Loucy (cell line): ENCODE measurements around the gene AMOTL1.

Source experiments
- H2AFZ ChIP-seq: fragments of 200-600 bp; sonication (generic); 2 replicates; pipeline ENCODE4 v1.6.0; 2016; ENCODE audit warnings: antibody characterized with exemption, mild to moderate bottlenecking, low read length, moderate library complexity
- H3F3A ChIP-seq: fragments of 200-600 bp; 2 replicates; pipeline ENCODE4 v1.6.0; 2016; ENCODE audit warnings: antibody characterized with exemption, low read depth, mild to moderate bottlenecking
- H3K27me3 ChIP-seq: fragments of 200-600 bp; sonication (generic); 2 replicates; pipeline ENCODE4 v1.6.1; 2014; ENCODE audit warnings: low read length, mild to moderate bottlenecking; ENCODE audit not compliant: insufficient read depth, poor library complexity, severe bottlenecking
- H3K36me3 ChIP-seq: fragments of 200-600 bp; sonication (generic); 2 replicates; pipeline ENCODE4 v1.6.1; 2016; ENCODE audit warnings: low read length; ENCODE audit not compliant: insufficient read depth
- H3K4me1 ChIP-seq: fragments of 200-600 bp; sonication (generic); 2 replicates; pipeline ENCODE4 v1.5.1; 2014; ENCODE audit warnings: low read length, mild to moderate bottlenecking; ENCODE audit not compliant: insufficient read depth, poor library complexity, severe bottlenecking
- H3K4me2 ChIP-seq: fragments of 200-600 bp; sonication (generic); 2 replicates; pipeline ENCODE4 v1.6.0; 2014; ENCODE audit warnings: antibody characterized with exemption, low read length, low read depth, mild to moderate bottlenecking; ENCODE audit not compliant: poor library complexity, severe bottlenecking
- H3K4me3 ChIP-seq: fragments of 200-600 bp; sonication (generic); 2 replicates; pipeline ENCODE4 v1.5.1; 2014; ENCODE audit warnings: low read length, mild to moderate bottlenecking, mixed read lengths; ENCODE audit not compliant: poor library complexity, severe bottlenecking
- H3K79me2 ChIP-seq: fragments of 200-600 bp; sonication (generic); 2 replicates; pipeline ENCODE4 v1.6.1; 2014; ENCODE audit warnings: low read length; ENCODE audit not compliant: insufficient read depth
- H3K9ac ChIP-seq: fragments of 200-600 bp; sonication (generic); 2 replicates; pipeline ENCODE4 v1.6.0; 2014; ENCODE audit warnings: mild to moderate bottlenecking, low read depth, low read length, moderate library complexity; ENCODE audit not compliant: poor library complexity, severe bottlenecking
- H3K9me2 ChIP-seq: fragments of 200-600 bp; sonication (generic); replicated peaks from 2 replicates; pipeline ENCODE4 v1.6.1; 2016; ENCODE audit warnings: low read depth, low read length, mixed read lengths
- H3K9me3 ChIP-seq: fragments of 200-600 bp; sonication (generic); 2 replicates; pipeline ENCODE4 v1.6.1; 2014; ENCODE audit warnings: mild to moderate bottlenecking, antibody characterized with exemption, low read length, low read depth; ENCODE audit not compliant: insufficient read depth
- H4K20me1 ChIP-seq: fragments of 200-600 bp; sonication (generic); 2 replicates; pipeline ENCODE4 v1.6.0; 2014; ENCODE audit warnings: antibody characterized with exemption, low read length, mild to moderate bottlenecking; ENCODE audit not compliant: insufficient read depth, poor library complexity, severe bottlenecking
- EZH2phosphoT487 ChIP-seq: fragments of 200-600 bp; IDR thresholded peaks from 2 replicates; pipeline ENCODE4 v1.6.1; 2018; ENCODE audit warnings: antibody characterized with exemption, mild to moderate bottlenecking, moderate library complexity, borderline replicate concordance
- TF ChIP-seq, protein P1 (sequence below): fragments of 200-600 bp; sonication (generic); conservative IDR thresholded peaks from 2 replicates; pipeline ENCODE4 v1.5.1; 2014; ENCODE audit warnings: mild to moderate bottlenecking, antibody characterized with exemption, low read length

AMOTL1 gene

DNA sequence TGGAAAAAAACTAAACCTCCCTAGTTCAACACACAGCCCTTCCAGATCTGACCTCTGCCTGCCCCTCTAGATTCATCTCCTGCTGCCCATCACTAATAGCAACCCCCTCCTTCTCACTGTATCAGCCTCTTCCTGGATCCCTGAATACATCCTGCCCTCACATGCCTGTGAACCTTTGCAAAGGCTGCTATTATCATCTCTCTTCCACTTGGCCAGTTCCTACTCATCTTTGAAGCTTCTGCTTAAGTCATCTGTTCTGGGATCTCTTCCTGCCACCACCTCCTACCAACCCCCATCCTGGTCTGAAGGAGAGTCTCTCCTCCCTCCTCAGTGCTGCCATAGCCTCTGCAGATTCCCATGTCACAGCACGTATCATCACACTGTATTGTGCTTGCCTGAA is 38.0 kb upstream of the AMOTL1 start:
- H3K4me3 ChIP-seq = no peak overlapping the region
- no peaks in the 10 kb centered on the region for H3K9me2 ChIP-seq
- peak overlapping the region; percentile 56; the same call in 1 of the 2 replicates for H2AFZ ChIP-seq
- no peak overlapping the region for H3K9ac ChIP-seq
- H3K79me2 ChIP-seq = no peaks in the 10 kb centered on the region
- no peak overlapping the region for H3K4me2 ChIP-seq
- H3K36me3 ChIP-seq = no peaks in the 10 kb centered on the region
- H3K27me3 ChIP-seq = no peaks in the 10 kb centered on the region
- TF ChIP-seq, protein P1, sequence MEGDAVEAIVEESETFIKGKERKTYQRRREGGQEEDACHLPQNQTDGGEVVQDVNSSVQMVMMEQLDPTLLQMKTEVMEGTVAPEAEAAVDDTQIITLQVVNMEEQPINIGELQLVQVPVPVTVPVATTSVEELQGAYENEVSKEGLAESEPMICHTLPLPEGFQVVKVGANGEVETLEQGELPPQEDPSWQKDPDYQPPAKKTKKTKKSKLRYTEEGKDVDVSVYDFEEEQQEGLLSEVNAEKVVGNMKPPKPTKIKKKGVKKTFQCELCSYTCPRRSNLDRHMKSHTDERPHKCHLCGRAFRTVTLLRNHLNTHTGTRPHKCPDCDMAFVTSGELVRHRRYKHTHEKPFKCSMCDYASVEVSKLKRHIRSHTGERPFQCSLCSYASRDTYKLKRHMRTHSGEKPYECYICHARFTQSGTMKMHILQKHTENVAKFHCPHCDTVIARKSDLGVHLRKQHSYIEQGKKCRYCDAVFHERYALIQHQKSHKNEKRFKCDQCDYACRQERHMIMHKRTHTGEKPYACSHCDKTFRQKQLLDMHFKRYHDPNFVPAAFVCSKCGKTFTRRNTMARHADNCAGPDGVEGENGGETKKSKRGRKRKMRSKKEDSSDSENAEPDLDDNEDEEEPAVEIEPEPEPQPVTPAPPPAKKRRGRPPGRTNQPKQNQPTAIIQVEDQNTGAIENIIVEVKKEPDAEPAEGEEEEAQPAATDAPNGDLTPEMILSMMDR = no peak
- no peak for TF ChIP-seq EZH2phosphoT487
- H3F3A ChIP-seq = no peaks in the 10 kb centered on the region
- H3K4me1 ChIP-seq = peaks cover 19% of the 10 kb centered on the region
- H3K9me3 ChIP-seq = no peaks in the 10 kb centered on the region
- no peaks in the 10 kb centered on the region for H4K20me1 ChIP-seq

DNA sequence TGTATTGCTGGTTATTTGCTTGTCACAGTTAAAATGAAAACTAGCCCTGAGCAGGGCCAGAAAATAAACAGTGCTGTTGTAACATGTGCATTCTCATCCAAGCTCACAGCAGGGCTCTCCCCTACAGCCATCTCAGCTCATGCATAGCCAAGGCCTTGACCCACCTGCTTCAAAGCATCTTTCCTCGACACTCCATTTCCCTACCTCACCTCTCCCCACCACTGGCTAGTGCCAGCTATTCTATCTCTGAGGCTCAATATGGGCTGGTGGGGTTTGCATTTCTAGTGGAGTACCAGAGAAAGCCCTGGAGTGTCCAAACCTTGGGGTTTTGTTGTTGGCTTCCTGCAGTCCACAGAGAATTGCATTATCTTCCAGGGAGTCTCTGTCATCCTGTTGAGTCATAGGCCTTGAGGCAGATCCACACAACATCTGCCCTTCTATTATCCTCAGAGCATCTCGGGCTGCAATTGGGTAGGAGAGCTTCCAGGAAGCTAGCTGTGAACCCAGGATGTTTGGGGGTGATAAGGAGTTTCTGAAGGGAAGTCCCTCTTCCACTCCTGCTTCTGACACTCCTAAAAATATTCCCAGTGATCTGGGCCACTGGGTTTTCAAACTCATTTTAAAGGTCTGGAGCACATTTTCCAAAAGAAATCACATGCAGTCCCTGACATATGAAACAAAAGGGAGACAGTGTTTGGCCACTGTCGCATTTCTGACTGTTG is 36.1 kb upstream of the AMOTL1 start:
- no peak overlapping the region for H2AFZ ChIP-seq
- H3K4me2 ChIP-seq = no peak overlapping the region

DNA sequence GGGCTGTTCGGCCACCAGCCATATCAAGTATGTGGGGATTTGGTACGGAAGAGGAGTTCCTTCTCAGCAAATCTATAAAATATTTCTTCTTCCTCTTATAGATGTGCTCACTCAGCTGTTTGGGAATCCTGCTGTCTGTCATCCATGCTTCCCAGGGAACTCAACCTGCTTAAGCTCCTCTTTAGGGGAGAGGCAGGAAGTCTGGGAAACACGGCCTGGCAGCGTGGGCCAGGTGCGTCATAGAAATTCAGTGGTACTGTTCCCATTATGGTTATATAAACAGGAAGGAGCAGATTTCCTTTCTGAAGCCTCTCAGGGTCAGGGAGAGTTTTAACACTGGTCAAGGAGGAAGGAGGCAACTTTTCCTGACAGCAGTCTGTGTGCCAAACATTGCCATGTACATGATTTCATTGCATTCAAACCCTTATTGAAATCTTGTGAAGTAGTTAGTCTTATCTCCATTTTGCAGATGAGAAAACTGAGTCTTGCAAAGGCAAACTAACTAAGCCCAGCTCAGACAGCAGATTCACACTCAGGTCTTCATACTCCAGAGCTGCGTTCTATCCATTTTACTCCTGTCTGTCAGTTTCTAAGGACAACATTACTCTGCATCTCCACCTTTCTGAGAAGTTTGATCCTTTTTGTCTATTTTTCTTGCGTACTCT is 35.4 kb upstream of the AMOTL1 start:
- no peaks in the 10 kb centered on the region for H3K9me3 ChIP-seq
- no peak overlapping the region for H3K4me3 ChIP-seq
- H3K4me1 ChIP-seq = peaks cover 21% of the 10 kb centered on the region
- no peaks in the 10 kb centered on the region for H4K20me1 ChIP-seq
- no peak overlapping the region for H3K4me2 ChIP-seq
- H3K79me2 ChIP-seq = no peaks in the 10 kb centered on the region
- no peaks in the 10 kb centered on the region for H3F3A ChIP-seq
- no peaks in the 10 kb centered on the region for H3K36me3 ChIP-seq
- H2AFZ ChIP-seq = no peak overlapping the region
- no peaks in the 10 kb centered on the region for H3K27me3 ChIP-seq
- H3K9ac ChIP-seq = no peak overlapping the region
- TF ChIP-seq, protein P1 = no peak
- no peak for TF ChIP-seq EZH2phosphoT487
- no peaks in the 10 kb centered on the region for H3K9me2 ChIP-seq

More for the DNA sequence above, 36.1 kb upstream of the AMOTL1 start:
- no peaks in the 10 kb centered on the region for H3K9me3 ChIP-seq
- no peaks in the 10 kb centered on the region for H3K27me3 ChIP-seq
- no peak overlapping the region for H3K9ac ChIP-seq
- H3K79me2 ChIP-seq = no peaks in the 10 kb centered on the region
- peaks cover 21% of the 10 kb centered on the region for H3K4me1 ChIP-seq
- no peaks in the 10 kb centered on the region for H3K36me3 ChIP-seq
- TF ChIP-seq EZH2phosphoT487 = no peak
- TF ChIP-seq, protein P1 = no peak
- H3K9me2 ChIP-seq = no peaks in the 10 kb centered on the region
- no peak overlapping the region for H3K4me3 ChIP-seq
- no peaks in the 10 kb centered on the region for H3F3A ChIP-seq
- H4K20me1 ChIP-seq = no peaks in the 10 kb centered on the region
